HEK293 (cell line): ENCODE results near the gene SCN8A.

ENCODE experiments used
- CTCF ChIA-PET: fragments of 350-600 bp; formaldehyde crosslinking; extraction: SDS; loops from one replicate; lab custom pipeline; 2021; ENCODE audit warnings: antibody characterized with exemption; lab: Yijun Ruan, JAX
- POLR2A ChIA-PET: fragments of 300-600 bp; formaldehyde crosslinking; extraction: SDS; loops from one replicate; lab custom pipeline; 2020; ENCODE audit warnings: antibody characterized with exemption, inconsistent platforms; lab: Yijun Ruan, JAX
- H3K27ac ChIP-seq: fragments of 200-500 bp; sonication (Bioruptor generic); 2 replicates; pipeline ENCODE4 v1.5.1; 2014; ENCODE audit warnings: low read depth, low read length, control low read depth, inconsistent platforms; ENCODE audit errors: extremely low read depth
- H3K36me3 ChIP-seq, 2 experiments: fragments of 200-500 bp in 1 of 2; sonication (Bioruptor generic) in 1 of 2; 1 replicate in 1 of 2; 2 replicates in 1 of 2; pipeline ENCODE4 v1.5.1; 2014 to 2017; ENCODE audit warnings: inconsistent platforms in 2 of 2, low read length in 2 of 2; ENCODE audit not compliant: control insufficient read depth in 2 of 2, insufficient read depth in 1 of 2
- H3K4me1 ChIP-seq: fragments of 200-500 bp; sonication (Bioruptor generic); 2 replicates; pipeline ENCODE4 v1.5.1; 2014; ENCODE audit warnings: mild to moderate bottlenecking, low read length, inconsistent platforms; ENCODE audit not compliant: control insufficient read depth, insufficient read depth
- H3K4me3 ChIP-seq: 2 replicates; pipeline ENCODE4 v1.5.1; 2011; ENCODE audit warnings: low read depth, mild to moderate bottlenecking, control low read depth, low read length, moderate library complexity
- H3K9me3 ChIP-seq: fragments of 200-500 bp; sonication (Bioruptor generic); 2 replicates; pipeline ENCODE4 v1.5.1; 2014; ENCODE audit warnings: low read depth, low read length, inconsistent platforms; ENCODE audit not compliant: control insufficient read depth, insufficient read depth
- GLIS1 ChIP-seq: fragments of 450-650 bp; formaldehyde crosslinking; IDR thresholded peaks from 2 replicates; pipeline ENCODE4 v1.5.1; 2016; ENCODE audit warnings: missing biosample characterization, missing genetic modification characterization
- MEIS1 ChIP-seq: sonication (generic); formaldehyde crosslinking; IDR thresholded peaks from 2 replicates; pipeline ENCODE4 v1.8.1; 2022; ENCODE audit warnings: missing genetic modification reagents, mild to moderate bottlenecking, borderline replicate concordance
- SCRT1 ChIP-seq: fragments of 450-650 bp; formaldehyde crosslinking; IDR thresholded peaks from 2 replicates; pipeline ENCODE4 v1.5.1; 2016; ENCODE audit warnings: missing biosample characterization, missing genetic modification characterization, borderline replicate concordance
- ZBTB11 ChIP-seq: fragments of 450-650 bp; formaldehyde crosslinking; conservative IDR thresholded peaks from 2 replicates; pipeline ENCODE4 v1.5.1; 2016; ENCODE audit warnings: low read depth, missing biosample characterization, missing genetic modification characterization
- ZBTB49 ChIP-seq: fragments of 450-650 bp; formaldehyde crosslinking; IDR thresholded peaks from 2 replicates; pipeline ENCODE4 v1.5.1; 2016; ENCODE audit warnings: missing biosample characterization, missing genetic modification characterization, low read depth
- ZNF112 ChIP-seq: fragments of 450-650 bp; formaldehyde crosslinking; IDR thresholded peaks from 2 replicates; pipeline ENCODE4 v1.5.0; 2017; ENCODE audit warnings: missing biosample characterization, missing genetic modification characterization
- ZNF16 ChIP-seq: fragments of 450-650 bp; formaldehyde crosslinking; IDR thresholded peaks from 2 replicates; pipeline ENCODE4 v1.5.1; 2016; ENCODE audit warnings: low read depth, missing biosample characterization, missing genetic modification characterization
- ZNF354C ChIP-seq: fragments of 450-650 bp; formaldehyde crosslinking; IDR thresholded peaks from 2 replicates; pipeline ENCODE4 v1.5.1; 2016; ENCODE audit warnings: missing biosample characterization, missing genetic modification characterization, low read depth, borderline replicate concordance
- ZNF423 ChIP-seq: fragments of 450-650 bp; formaldehyde crosslinking; IDR thresholded peaks from 2 replicates; pipeline ENCODE4 v1.5.1; 2016; ENCODE audit warnings: missing biosample characterization, missing genetic modification characterization
- ZNF510 ChIP-seq: fragments of 450-650 bp; formaldehyde crosslinking; IDR thresholded peaks from 2 replicates; pipeline ENCODE4 v1.5.1; 2018; ENCODE audit warnings: mild to moderate bottlenecking, missing genetic modification characterization, missing biosample characterization; ENCODE audit not compliant: insufficient replicate concordance
- ZNF580 ChIP-seq: fragments of 450-650 bp; formaldehyde crosslinking; IDR thresholded peaks from 2 replicates; pipeline ENCODE4 v1.5.1; 2016; ENCODE audit warnings: missing biosample characterization, missing genetic modification characterization
- ZNF792 ChIP-seq: fragments of 450-650 bp; formaldehyde crosslinking; IDR thresholded peaks from 2 replicates; pipeline ENCODE4 v1.5.1; 2016; ENCODE audit warnings: missing biosample characterization, missing genetic modification characterization
- TF ChIP-seq, protein P1 (sequence below): fragments of 450-650 bp; formaldehyde crosslinking; IDR thresholded peaks from 2 replicates; pipeline ENCODE4; 2016; ENCODE audit warnings: missing biosample characterization, missing genetic modification characterization
- TF ChIP-seq, protein P2 (sequence below): fragments of 450-650 bp; formaldehyde crosslinking; IDR thresholded peaks from 2 replicates; pipeline ENCODE4 v1.5.1; 2016; ENCODE audit warnings: missing biosample characterization, missing genetic modification characterization
- TF ChIP-seq, protein P3 (sequence below): fragments of 450-650 bp; formaldehyde crosslinking; IDR thresholded peaks from 2 replicates; pipeline ENCODE4 v1.5.0; 2017; ENCODE audit warnings: missing biosample characterization, missing genetic modification characterization, borderline replicate concordance
- TF ChIP-seq, protein P4 (sequence below): fragments of 450-650 bp; IDR thresholded peaks from 2 replicates; pipeline ENCODE4 v1.5.1; 2018; ENCODE audit warnings: missing biosample characterization, mild to moderate bottlenecking, missing genetic modification characterization
- TF ChIP-seq, protein P5 (sequence below): fragments of 450-650 bp; formaldehyde crosslinking; IDR thresholded peaks from 2 replicates; pipeline ENCODE4 v1.5.1; 2017; ENCODE audit warnings: missing biosample characterization, missing genetic modification characterization
- TF ChIP-seq, protein P6 (sequence below): fragments of 450-650 bp; formaldehyde crosslinking; IDR thresholded peaks from 2 replicates; pipeline ENCODE4 v1.5.1; 2016; ENCODE audit warnings: missing biosample characterization, missing genetic modification characterization, borderline replicate concordance

SCN8A gene

DNA sequence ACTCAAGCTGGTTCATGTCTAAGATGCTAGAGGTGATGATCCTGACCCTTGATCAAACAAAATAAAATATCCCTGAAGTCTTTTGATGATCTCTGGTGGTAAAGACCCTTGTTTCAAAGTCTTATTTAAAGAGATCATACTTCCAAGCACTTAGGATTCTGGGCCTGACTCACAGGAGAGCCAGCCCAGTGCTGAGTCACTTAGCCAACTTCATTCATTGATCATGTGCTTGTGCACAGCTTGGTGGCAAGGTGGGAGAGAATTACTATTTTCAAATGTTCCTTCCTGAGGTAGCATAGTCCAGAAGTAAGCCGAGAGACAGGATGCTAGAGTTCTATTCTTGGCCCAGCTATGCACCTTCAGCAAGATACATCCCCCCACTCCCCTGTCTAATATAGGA lies 40.6 kb downstream of the SCN8A start:
- ChIA-PET POLR2A (no interaction called here), CTCF (interaction anchor here (0.7 kb wide), 1 partner anchor 369 kb away, joined by 3 read pairs; no protein-coding TSS in a partner anchor)
- no peak overlapping the region for H3K4me3 ChIP-seq
- no peaks in the 10 kb centered on the region for H3K9me3 ChIP-seq
- H3K36me3 ChIP-seq, result no peaks in the 10 kb centered on the region
- H3K4me1 ChIP-seq, result peaks cover 6% of the 10 kb centered on the region; the same call in 1 of the 2 replicates
- H3K27ac ChIP-seq, result no peak overlapping the region
- TF ChIP-seq, protein P1, sequence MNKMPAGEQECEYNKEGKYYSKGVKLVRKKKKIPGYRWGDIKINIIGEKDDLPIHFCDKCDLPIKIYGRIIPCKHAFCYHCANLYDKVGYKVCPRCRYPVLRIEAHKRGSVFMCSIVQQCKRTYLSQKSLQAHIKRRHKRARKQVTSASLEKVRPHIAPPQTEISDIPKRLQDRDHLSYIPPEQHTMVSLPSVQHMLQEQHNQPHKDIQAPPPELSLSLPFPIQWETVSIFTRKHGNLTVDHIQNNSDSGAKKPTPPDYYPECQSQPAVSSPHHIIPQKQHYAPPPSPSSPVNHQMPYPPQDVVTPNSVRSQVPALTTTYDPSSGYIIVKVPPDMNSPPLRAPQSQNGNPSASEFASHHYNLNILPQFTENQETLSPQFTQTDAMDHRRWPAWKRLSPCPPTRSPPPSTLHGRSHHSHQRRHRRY, result no peak
- TF ChIP-seq, protein P2, sequence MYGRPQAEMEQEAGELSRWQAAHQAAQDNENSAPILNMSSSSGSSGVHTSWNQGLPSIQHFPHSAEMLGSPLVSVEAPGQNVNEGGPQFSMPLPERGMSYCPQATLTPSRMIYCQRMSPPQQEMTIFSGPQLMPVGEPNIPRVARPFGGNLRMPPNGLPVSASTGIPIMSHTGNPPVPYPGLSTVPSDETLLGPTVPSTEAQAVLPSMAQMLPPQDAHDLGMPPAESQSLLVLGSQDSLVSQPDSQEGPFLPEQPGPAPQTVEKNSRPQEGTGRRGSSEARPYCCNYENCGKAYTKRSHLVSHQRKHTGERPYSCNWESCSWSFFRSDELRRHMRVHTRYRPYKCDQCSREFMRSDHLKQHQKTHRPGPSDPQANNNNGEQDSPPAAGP, result no peak
- TF ChIP-seq, protein P3, sequence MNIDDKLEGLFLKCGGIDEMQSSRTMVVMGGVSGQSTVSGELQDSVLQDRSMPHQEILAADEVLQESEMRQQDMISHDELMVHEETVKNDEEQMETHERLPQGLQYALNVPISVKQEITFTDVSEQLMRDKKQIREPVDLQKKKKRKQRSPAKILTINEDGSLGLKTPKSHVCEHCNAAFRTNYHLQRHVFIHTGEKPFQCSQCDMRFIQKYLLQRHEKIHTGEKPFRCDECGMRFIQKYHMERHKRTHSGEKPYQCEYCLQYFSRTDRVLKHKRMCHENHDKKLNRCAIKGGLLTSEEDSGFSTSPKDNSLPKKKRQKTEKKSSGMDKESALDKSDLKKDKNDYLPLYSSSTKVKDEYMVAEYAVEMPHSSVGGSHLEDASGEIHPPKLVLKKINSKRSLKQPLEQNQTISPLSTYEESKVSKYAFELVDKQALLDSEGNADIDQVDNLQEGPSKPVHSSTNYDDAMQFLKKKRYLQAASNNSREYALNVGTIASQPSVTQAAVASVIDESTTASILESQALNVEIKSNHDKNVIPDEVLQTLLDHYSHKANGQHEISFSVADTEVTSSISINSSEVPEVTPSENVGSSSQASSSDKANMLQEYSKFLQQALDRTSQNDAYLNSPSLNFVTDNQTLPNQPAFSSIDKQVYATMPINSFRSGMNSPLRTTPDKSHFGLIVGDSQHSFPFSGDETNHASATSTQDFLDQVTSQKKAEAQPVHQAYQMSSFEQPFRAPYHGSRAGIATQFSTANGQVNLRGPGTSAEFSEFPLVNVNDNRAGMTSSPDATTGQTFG, result no peak
- no peak for TF ChIP-seq ZNF423 (tag by site-specific recombination)
- no peak for TF ChIP-seq ZNF112 (tag by site-specific recombination)
- no peak for TF ChIP-seq ZBTB11 (tag by site-specific recombination)
- no peak for TF ChIP-seq GLIS1 (tag by site-specific recombination)
- TF ChIP-seq, protein P4, sequence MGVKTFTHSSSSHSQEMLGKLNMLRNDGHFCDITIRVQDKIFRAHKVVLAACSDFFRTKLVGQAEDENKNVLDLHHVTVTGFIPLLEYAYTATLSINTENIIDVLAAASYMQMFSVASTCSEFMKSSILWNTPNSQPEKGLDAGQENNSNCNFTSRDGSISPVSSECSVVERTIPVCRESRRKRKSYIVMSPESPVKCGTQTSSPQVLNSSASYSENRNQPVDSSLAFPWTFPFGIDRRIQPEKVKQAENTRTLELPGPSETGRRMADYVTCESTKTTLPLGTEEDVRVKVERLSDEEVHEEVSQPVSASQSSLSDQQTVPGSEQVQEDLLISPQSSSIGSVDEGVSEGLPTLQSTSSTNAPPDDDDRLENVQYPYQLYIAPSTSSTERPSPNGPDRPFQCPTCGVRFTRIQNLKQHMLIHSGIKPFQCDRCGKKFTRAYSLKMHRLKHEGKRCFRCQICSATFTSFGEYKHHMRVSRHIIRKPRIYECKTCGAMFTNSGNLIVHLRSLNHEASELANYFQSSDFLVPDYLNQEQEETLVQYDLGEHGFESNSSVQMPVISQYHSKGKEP (tag by site-specific recombination), result no peak
- TF ChIP-seq ZNF16 (tag by site-specific recombination), result no peak
- TF ChIP-seq, protein P5, sequence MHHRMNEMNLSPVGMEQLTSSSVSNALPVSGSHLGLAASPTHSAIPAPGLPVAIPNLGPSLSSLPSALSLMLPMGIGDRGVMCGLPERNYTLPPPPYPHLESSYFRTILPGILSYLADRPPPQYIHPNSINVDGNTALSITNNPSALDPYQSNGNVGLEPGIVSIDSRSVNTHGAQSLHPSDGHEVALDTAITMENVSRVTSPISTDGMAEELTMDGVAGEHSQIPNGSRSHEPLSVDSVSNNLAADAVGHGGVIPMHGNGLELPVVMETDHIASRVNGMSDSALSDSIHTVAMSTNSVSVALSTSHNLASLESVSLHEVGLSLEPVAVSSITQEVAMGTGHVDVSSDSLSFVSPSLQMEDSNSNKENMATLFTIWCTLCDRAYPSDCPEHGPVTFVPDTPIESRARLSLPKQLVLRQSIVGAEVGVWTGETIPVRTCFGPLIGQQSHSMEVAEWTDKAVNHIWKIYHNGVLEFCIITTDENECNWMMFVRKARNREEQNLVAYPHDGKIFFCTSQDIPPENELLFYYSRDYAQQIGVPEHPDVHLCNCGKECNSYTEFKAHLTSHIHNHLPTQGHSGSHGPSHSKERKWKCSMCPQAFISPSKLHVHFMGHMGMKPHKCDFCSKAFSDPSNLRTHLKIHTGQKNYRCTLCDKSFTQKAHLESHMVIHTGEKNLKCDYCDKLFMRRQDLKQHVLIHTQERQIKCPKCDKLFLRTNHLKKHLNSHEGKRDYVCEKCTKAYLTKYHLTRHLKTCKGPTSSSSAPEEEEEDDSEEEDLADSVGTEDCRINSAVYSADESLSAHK (tag by site-specific recombination), result no peak
- no peak for TF ChIP-seq SCRT1 (tag by site-specific recombination)
- TF ChIP-seq ZNF510, result no peak
- no peak for TF ChIP-seq MEIS1 (CRISPR knock-in tag)
- TF ChIP-seq ZNF354C, result no peak
- TF ChIP-seq ZNF792 (tag by site-specific recombination), result no peak
- TF ChIP-seq ZBTB49 (tag by site-specific recombination), result no peak
- TF ChIP-seq, protein P6, sequence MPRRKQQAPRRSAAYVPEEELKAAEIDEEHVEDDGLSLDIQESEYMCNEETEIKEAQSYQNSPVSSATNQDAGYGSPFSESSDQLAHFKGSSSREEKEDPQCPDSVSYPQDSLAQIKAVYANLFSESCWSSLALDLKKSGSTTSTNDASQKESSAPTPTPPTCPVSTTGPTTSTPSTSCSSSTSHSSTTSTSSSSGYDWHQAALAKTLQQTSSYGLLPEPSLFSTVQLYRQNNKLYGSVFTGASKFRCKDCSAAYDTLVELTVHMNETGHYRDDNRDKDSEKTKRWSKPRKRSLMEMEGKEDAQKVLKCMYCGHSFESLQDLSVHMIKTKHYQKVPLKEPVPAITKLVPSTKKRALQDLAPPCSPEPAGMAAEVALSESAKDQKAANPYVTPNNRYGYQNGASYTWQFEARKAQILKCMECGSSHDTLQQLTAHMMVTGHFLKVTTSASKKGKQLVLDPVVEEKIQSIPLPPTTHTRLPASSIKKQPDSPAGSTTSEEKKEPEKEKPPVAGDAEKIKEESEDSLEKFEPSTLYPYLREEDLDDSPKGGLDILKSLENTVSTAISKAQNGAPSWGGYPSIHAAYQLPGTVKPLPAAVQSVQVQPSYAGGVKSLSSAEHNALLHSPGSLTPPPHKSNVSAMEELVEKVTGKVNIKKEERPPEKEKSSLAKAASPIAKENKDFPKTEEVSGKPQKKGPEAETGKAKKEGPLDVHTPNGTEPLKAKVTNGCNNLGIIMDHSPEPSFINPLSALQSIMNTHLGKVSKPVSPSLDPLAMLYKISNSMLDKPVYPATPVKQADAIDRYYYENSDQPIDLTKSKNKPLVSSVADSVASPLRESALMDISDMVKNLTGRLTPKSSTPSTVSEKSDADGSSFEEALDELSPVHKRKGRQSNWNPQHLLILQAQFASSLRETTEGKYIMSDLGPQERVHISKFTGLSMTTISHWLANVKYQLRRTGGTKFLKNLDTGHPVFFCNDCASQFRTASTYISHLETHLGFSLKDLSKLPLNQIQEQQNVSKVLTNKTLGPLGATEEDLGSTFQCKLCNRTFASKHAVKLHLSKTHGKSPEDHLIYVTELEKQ (tag by site-specific recombination), result no peak
- no peak for TF ChIP-seq ZNF580 (tag by site-specific recombination)
